ENCODE data around the gene SCN2A.

Gene SCN2A
- 0 to 0.19 (median 0) reads per million in 9 experiments for total RNA-seq

DNA sequence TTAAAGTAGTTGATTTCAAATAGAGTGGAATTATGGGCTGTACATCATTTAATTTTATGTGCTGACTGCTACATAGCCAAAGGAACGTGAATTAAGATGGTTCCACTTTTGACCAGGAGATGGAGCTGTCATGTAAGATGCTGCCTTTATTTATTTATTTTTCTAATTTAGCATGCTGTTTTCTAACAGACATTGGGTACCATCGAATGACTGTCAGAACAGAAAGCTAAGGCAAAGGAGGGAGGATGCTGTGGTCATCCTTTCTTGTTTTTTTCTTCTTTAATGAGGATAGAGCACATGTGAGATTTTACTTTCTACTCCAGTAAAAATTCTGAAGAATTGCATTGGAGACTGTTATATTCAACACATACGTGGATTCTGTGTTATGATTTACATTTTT is at the start of gene SCN2A:
Gene SCN2A, plus strand, starts transcription at position 185 of the 400 bp plus-strand sequence. CDS start 56,410 bp downstream, outside the sequence.
- ATAC-seq (replicated peaks) (no peak), DNase-seq (no peak)
- Mint-ChIP-seq H3K4me1 (ENCODE audit: low read depth in 2 of 2) (no peaks in the 10 kb centered on the region), H3K36me3 (ENCODE audit: insufficient read depth) (no peaks in the 10 kb centered on the region), H3K27ac (no peak within 1 kb of the TSS), H3K9me3 (peaks cover 0 to 7% of the 10 kb centered on the region in 2 donors), H3K4me3 (no peak within 1 kb of the TSS), H3K27me3 (no peaks in the 10 kb centered on the region)

DNA sequence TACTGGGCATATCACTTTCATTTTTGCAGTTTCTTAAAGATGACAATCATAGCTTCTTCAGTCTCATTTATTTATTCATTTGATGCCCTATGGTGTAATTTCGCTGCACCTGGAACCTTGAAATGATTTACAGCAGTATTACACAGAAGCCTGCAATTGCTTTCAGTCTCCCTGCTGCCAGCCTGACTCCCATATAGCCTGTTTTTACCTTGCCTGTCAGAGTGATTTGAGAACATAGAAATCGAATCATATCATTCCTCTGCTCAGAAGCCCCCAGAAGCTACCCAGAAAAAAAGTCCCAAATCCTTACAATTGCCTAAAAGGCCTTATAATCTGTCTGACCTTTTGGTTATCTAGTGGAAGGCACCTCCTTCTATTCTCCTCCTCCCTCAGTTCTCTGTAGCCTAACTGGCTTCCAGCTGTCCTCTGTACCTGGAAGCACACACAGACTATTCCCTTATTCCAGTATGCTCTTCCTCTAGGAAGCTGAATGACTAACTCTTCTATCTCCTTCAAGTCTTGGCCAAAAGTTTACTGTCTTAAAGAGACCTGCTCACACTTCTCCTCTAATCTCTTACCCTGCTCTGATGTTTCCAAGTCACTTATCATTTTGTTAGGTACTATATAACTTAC is 48.0 kb upstream of the SCN2A start:
- no peak for DNase-seq

DNA sequence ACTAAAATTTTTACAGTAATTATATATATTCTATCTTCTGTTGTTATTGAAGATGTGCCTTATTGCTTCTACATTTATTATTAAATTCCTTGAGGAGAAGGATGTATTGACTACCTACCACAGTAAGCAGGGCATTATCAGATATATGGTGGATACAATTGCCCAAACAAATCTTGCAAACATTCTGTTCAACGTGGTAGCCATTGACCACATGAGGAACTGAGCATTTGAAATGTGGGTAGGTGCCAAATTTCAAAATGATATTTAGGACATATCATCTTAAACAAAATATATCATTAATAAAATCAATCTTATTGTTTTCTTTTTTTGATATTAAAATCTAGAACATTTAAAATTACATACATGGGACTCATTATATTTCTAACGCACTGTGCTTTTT is 46.5 kb upstream of the SCN2A start:
- ATAC-seq (replicated peaks) (no peak), DNase-seq (no peak)
- no peaks in the 10 kb centered on the region for H3K36me3 Mint-ChIP-seq (ENCODE audit: insufficient read depth)
- no peak overlapping the region for H3K4me3 Mint-ChIP-seq
- no peaks in the 10 kb centered on the region for H3K4me1 Mint-ChIP-seq (ENCODE audit: low read depth in 2 of 2)
- H3K27me3 Mint-ChIP-seq, result no peaks in the 10 kb centered on the region
- no peak overlapping the region for H3K27ac Mint-ChIP-seq
- H3K9me3 Mint-ChIP-seq, result no peaks in the 10 kb centered on the region

More for the DNA sequence above, 48.0 kb upstream of the SCN2A start:
- Mint-ChIP-seq H3K27ac (no peak overlapping the region), H3K4me3 (no peak overlapping the region), H3K9me3 (no peaks in the 10 kb centered on the region), H3K4me1 (ENCODE audit: low read depth in 2 of 2) (no peaks in the 10 kb centered on the region), H3K36me3 (ENCODE audit: insufficient read depth) (no peaks in the 10 kb centered on the region), H3K27me3 (no peaks in the 10 kb centered on the region)
- no peak for ATAC-seq (replicated peaks)

DNA sequence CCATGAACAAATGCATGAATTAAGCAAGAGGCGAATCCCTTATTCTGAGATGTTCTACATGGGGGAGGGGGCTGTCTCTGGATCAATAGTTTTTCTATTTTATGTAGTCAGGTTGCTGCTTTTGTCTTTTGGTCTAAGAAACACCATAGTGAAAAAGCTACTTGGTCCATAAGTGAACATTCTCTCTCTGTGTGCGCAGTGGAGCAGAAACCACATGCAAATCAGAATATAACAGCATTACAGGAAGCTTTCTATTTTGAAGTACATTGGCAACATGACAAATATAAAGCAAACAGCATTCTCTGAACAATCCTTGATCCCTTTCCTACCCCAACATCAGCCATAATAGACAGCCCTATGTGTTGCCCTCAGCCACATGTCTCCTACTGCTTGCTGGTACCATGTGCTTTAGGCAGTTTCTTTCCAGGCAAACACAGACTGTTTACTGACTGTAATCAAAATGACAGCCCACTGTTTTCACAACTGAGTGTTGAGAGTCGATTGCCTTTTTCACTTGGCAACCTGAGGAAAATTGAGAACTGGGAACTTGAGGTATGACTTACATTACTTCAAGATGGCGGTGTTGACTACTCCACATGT is 45.9 kb upstream of the SCN2A start:
- H3K4me1 Mint-ChIP-seq (ENCODE audit: low read depth in 2 of 2), result no peaks in the 10 kb centered on the region
- no peak overlapping the region for H3K27ac Mint-ChIP-seq
- H3K36me3 Mint-ChIP-seq (ENCODE audit: insufficient read depth), result no peaks in the 10 kb centered on the region
- no peaks in the 10 kb centered on the region for H3K9me3 Mint-ChIP-seq
- no peak overlapping the region for H3K4me3 Mint-ChIP-seq
- DNase-seq, result no peak
- no peaks in the 10 kb centered on the region for H3K27me3 Mint-ChIP-seq
- ATAC-seq (replicated peaks), result no peak

DNA sequence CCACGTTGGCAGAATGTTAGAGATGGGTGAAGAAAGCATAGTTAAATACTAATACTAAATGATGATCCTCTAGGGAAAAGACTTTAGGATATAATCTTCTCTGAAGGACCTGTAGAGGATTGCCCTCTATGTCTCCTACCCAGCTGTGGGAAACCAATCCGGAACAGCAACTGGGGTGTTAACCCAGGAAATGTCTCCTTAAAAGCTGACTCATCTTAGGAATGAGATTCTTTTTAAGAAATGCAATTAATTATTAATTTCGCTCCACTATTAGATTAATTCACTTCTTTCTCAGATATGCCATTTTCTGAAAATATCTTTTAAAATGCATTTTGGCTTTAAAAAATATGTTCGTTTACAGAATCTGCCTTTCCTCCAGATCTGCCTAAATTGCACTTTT is 42.8 kb upstream of the SCN2A start:
- H3K36me3 Mint-ChIP-seq (ENCODE audit: insufficient read depth), result no peaks in the 10 kb centered on the region
- DNase-seq (no peak), ATAC-seq (replicated peaks) (no peak)
- no peaks in the 10 kb centered on the region for H3K9me3 Mint-ChIP-seq
- no peak overlapping the region for H3K27ac Mint-ChIP-seq
- no peaks in the 10 kb centered on the region for H3K4me1 Mint-ChIP-seq (ENCODE audit: low read depth in 2 of 2)
- no peaks in the 10 kb centered on the region for H3K27me3 Mint-ChIP-seq
- no peak overlapping the region for H3K4me3 Mint-ChIP-seq

DNA sequence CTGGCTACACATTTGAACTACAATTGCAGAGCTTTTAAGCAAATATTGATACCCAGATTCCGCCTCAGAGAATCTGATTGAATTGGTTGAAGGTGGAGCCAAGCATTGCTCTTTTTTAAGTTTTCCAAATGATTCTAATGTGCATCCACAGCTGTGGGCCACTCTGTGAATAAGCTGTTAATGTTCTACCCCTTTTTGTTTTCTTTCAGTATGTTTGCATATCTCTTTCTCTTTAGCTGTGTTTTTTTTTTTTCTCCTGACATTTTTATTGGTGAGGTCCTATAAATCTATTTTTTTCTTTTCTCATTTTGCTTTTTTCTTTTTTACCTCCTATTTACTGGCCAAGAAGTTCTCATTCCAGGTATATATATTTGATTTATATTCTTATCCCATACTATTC is 41.9 kb upstream of the SCN2A start:
- no peak overlapping the region for H3K4me3 Mint-ChIP-seq
- H3K27me3 Mint-ChIP-seq, result no peaks in the 10 kb centered on the region
- DNase-seq (no peak), ATAC-seq (replicated peaks) (no peak)
- no peaks in the 10 kb centered on the region for H3K36me3 Mint-ChIP-seq (ENCODE audit: insufficient read depth)
- H3K9me3 Mint-ChIP-seq, result no peaks in the 10 kb centered on the region
- H3K4me1 Mint-ChIP-seq (ENCODE audit: low read depth in 2 of 2), result no peaks in the 10 kb centered on the region
- H3K27ac Mint-ChIP-seq, result no peak overlapping the region

DNA sequence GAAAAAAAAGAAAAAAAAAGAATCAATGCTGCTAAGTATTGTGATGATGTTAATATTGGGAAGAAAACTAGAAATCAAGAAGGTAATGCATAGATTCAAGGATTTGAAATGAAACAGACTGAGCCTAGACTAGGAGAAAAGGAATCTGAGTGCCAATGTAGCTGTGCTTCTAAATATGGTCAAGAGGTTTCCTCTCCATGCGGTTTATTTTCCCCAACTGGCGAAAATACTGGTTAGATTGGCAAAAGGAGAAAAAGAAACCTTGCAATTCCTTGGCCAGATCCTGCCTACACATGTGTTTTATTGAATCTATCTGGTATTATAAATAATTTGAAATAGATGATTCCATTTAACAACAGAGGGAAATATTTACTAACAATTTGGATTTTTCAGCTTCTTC is 41.0 kb upstream of the SCN2A start:
- Mint-ChIP-seq H3K4me1 (ENCODE audit: low read depth in 2 of 2) (no peaks in the 10 kb centered on the region), H3K36me3 (ENCODE audit: insufficient read depth) (no peaks in the 10 kb centered on the region), H3K27ac (no peak overlapping the region), H3K4me3 (no peak overlapping the region), H3K27me3 (no peaks in the 10 kb centered on the region), H3K9me3 (no peaks in the 10 kb centered on the region)
- DNase-seq (no peak), ATAC-seq (replicated peaks) (no peak)

DNA sequence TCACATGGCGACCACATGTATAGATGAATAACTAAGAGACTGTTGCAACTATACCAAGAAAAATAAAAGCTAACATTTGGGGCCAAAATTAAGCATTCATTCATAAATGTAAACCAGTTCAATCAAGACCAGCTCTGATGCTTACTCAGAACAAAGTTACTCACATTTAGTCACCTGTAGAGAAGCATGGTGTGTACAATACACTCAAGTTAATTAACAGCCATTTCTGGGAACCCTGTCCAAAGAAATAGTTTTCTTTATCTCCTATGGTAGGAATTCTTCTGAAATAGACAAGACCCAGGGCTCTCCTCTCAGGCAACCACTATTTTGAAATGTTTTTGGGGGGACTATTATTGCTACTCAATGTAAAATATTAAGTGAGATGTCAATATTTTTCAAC is 37.0 kb upstream of the SCN2A start:
- Mint-ChIP-seq H3K27ac (no peak overlapping the region), H3K4me1 (ENCODE audit: low read depth in 2 of 2) (no peaks in the 10 kb centered on the region), H3K9me3 (no peaks in the 10 kb centered on the region), H3K27me3 (no peaks in the 10 kb centered on the region), H3K4me3 (no peak overlapping the region), H3K36me3 (ENCODE audit: insufficient read depth) (no peaks in the 10 kb centered on the region)
- DNase-seq, result no peak
- ATAC-seq (replicated peaks), result no peak

DNA sequence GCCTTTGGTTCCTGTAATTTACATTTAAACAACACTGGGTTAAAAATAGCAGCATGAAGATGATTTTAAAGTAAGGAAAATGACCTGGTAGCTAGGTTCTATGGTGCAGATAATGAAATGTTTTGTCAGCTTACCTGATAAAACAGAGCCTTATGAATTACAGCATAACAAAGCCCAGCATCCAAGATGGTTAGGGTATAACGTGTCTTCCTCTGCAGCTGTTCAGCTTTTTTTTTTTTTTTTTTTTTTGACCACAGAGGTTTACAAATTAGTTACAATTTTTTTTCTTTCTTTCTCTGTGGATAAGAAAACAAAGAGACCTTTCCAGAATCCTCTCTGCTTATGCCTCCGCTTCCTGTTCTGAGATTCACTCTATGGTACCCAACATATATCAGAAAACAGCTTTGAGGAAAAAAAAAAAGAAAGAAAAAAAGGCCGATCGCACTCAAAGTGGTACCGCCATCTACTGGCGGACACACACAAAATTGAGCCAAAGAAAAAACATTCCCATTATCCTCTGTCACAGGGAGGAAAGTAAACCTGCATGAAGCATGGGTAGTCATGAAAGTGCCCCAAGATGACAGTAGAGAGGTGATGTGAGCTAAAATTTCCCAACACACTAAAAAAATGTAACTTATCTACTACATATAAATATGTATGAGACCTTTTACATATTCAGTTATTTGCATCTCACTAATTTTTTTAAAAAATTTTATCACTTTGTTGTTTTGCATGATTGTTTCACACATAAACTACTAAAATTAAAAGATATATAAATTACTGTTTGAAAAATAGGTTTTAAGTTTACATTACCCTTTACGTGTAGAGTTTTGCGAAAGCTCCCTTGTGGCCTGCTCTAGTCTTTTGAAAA is 35.3 kb upstream of the SCN2A start, which contains the start of gene SCN3A:
Gene SCN3A, minus strand, starts transcription at position 362 of the 871 bp plus-strand sequence. CDS start 27,656 bp downstream, outside the sequence.
- DNase-seq, result no peak
- Mint-ChIP-seq H3K27ac (no peak within 1 kb of the TSS), H3K36me3 (ENCODE audit: insufficient read depth) (no peaks in the 10 kb centered on the region), H3K4me3 (no peak within 1 kb of the TSS), H3K9me3 (no peaks in the 10 kb centered on the region), H3K4me1 (ENCODE audit: low read depth in 2 of 2) (no peaks in the 10 kb centered on the region), H3K27me3 (no peaks in the 10 kb centered on the region)
- no peak for ATAC-seq (replicated peaks)

DNA sequence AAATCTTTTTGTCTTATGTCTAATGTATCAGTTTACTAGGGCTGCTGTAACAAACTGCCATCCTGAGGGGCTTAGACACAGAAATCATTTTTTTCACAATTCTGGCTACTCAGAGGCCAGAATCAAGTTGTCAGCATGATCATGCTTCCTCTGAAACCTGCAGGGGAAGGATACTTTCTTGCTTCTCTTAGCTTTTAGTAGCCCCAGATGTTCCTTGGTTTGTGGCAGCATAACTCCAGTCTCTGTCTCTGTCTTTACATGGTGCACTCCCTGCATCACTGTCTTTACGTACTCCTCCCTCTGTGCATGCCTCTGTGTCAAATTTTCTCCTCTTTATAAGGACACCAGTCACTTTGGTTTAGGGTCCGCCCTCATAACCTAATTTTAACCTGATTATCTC is 33.3 kb upstream of the SCN2A start:
- H3K4me3 Mint-ChIP-seq, result no peak overlapping the region

DNA sequence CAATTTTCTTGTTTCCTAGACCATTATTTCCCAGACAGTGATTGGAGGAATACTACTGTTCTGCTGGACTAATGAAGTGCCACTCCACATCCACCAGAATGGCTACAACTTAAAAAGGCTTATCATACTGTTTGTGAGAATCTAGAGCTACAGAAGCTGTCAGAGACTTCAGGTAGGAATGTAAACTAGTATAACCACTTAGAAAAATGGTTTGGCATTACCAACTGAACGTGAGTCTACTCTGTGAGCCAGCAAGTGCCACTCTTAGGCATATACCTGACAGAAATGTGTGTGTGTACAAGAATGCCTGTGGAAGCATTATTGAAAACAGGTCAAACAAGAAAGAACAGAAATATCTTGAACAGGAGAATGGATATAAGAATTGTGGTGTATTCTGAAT is 31.1 kb upstream of the SCN2A start:
- DNase-seq (no peak), ATAC-seq (replicated peaks) (no peak)
- no peaks in the 10 kb centered on the region for H3K4me1 Mint-ChIP-seq (ENCODE audit: low read depth in 2 of 2)
- no peaks in the 10 kb centered on the region for H3K9me3 Mint-ChIP-seq
- no peak overlapping the region for H3K4me3 Mint-ChIP-seq
- H3K27me3 Mint-ChIP-seq, result no peaks in the 10 kb centered on the region
- no peak overlapping the region for H3K27ac Mint-ChIP-seq
- H3K36me3 Mint-ChIP-seq (ENCODE audit: insufficient read depth), result no peaks in the 10 kb centered on the region

More for the DNA sequence above, 33.3 kb upstream of the SCN2A start:
- no peak for ATAC-seq (replicated peaks)
- H3K27ac Mint-ChIP-seq, result no peak overlapping the region
- no peak for DNase-seq
- no peaks in the 10 kb centered on the region for H3K27me3 Mint-ChIP-seq
- no peaks in the 10 kb centered on the region for H3K9me3 Mint-ChIP-seq
- H3K4me1 Mint-ChIP-seq (ENCODE audit: low read depth in 2 of 2), result no peaks in the 10 kb centered on the region
- H3K36me3 Mint-ChIP-seq (ENCODE audit: insufficient read depth), result no peaks in the 10 kb centered on the region

DNA sequence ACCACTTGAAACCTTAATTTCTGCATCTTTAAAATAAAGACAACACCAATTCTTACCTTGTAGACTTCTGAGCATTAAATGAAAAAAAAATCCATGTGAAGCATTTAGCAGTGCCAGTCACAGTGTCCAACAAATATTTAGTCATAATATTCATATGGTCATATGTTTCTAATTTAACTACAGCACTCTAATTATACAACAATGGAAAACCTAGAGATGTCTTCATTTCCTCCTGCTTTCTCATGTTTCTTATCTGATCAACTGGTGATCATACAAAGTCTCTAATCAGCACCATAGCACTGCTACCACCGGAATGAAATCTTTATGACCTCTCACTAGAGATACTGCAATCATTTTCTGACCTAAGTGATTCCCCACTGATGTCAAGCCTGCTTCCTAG is 25.1 kb upstream of the SCN2A start:
- H3K9me3 Mint-ChIP-seq, result peaks cover 0 to 4% of the 10 kb centered on the region in 2 donors
- no peak for DNase-seq
- H3K4me3 Mint-ChIP-seq, result no peak overlapping the region
- H3K4me1 Mint-ChIP-seq (ENCODE audit: low read depth in 2 of 2), result no peaks in the 10 kb centered on the region
- no peaks in the 10 kb centered on the region for H3K36me3 Mint-ChIP-seq (ENCODE audit: insufficient read depth)
- ATAC-seq (replicated peaks), result no peak
- no peak overlapping the region for H3K27ac Mint-ChIP-seq
- no peaks in the 10 kb centered on the region for H3K27me3 Mint-ChIP-seq

DNA sequence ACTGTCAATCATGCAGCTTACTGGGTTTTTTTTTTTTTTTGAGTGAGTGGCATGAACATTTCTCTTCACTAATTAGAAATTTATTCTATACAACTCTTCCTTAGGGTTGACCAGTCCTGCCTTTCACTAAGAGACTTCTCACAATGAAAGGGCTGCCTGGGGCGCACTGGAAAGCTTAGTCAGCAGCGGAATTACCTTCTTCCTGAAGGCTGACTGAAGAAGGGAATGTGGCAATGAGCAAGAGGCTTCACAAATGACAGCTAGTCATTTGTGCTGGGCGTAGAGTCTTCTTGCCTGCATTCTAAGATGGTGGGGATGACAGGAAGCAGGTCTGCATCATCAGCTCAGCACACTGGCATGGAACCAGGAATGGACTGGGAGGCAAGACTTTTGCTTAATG is 19.7 kb upstream of the SCN2A start:
- Mint-ChIP-seq H3K36me3 (ENCODE audit: insufficient read depth) (no peaks in the 10 kb centered on the region), H3K4me3 (no peak overlapping the region), H3K27me3 (no peaks in the 10 kb centered on the region), H3K4me1 (ENCODE audit: low read depth in 2 of 2) (no peaks in the 10 kb centered on the region), H3K9me3 (peaks cover 0 to 2% of the 10 kb centered on the region in 2 donors), H3K27ac (no peak overlapping the region)
- ATAC-seq (replicated peaks), result no peak
- no peak for DNase-seq

DNA sequence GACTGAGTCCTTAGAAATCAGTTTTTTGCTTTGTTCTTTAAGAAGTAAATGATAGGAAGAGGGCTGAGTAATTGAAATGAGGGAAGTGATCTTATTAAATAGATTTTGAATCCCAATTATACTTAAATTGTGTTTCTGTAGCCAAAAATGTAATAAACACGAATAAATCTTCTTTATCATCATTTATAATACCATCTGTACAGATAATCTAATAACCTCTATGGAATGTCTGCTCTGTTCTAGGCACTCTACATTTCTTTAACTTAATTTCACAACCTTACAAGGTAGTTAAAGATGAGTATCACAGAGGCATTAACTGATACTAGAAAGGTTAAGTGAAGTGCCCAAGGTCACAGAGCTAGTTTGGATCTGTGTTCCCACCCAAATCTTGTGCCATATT is 14.3 kb upstream of the SCN2A start:
- no peak for DNase-seq

More for the DNA sequence above, 14.3 kb upstream of the SCN2A start:
- no peaks in the 10 kb centered on the region for H3K27me3 Mint-ChIP-seq
- no peak overlapping the region for H3K4me3 Mint-ChIP-seq
- H3K4me1 Mint-ChIP-seq (ENCODE audit: low read depth in 2 of 2), result no peaks in the 10 kb centered on the region
- no peak overlapping the region for H3K27ac Mint-ChIP-seq
- H3K9me3 Mint-ChIP-seq, result no peaks in the 10 kb centered on the region
- H3K36me3 Mint-ChIP-seq (ENCODE audit: insufficient read depth), result no peaks in the 10 kb centered on the region
- ATAC-seq (replicated peaks), result no peak
